Ureter (tissue), 1 donor: Measurements from ENCODE around the gene DNAJC7. TPM values are rescaled to one million over a fixed set of nuclear protein-coding genes. Genes with fewer than 3 reads are reported as not detected.

Experiments used
- total RNA-seq: library from RNA; stranded (reverse); gene quantifications from one replicate; pipeline ENCODE4 v1.2.4, GENCODE V29; 2023
- donor health status: DM: yes; HTN: yes; CAD: no.

DNAJC7 gene
- total RNA-seq, 1 donor from 2014 or later: 111 TPM

Other genes with a start within 250 kb of the DNAJC7 start
- 277 TPM for gene JUP, start 230.7 kb downstream of the DNAJC7 start, total RNA-seq
- gene P3H4, start 205.5 kb downstream of the DNAJC7 start, total RNA-seq: 7.8 TPM
- 42.0 TPM for gene FKBP10, start 204.4 kb downstream of the DNAJC7 start, total RNA-seq
- gene NT5C3B, start 181.2 kb downstream of the DNAJC7 start, total RNA-seq: 36.3 TPM
- gene KLHL10, start 179.6 kb downstream of the DNAJC7 start, total RNA-seq: 0.44 TPM
- 15.6 TPM for gene KLHL11, start 152.0 kb downstream of the DNAJC7 start, total RNA-seq
- 94.2 TPM for gene ACLY, start 98.5 kb downstream of the DNAJC7 start, total RNA-seq
- gene ODAD4, start 86.8 kb downstream of the DNAJC7 start, total RNA-seq: 0.75 TPM
- 45.7 TPM for gene CNP, start 50.6 kb downstream of the DNAJC7 start, total RNA-seq
- 20.8 TPM for gene NKIRAS2, start 2.7 kb upstream of the DNAJC7 start, total RNA-seq
- gene C17orf113, start 33.2 kb upstream of the DNAJC7 start, total RNA-seq: 1.9 TPM
- 1.2 TPM for gene ZNF385C, start 81.0 kb upstream of the DNAJC7 start, total RNA-seq
- gene DHX58, start 95.3 kb upstream of the DNAJC7 start, total RNA-seq: 31.3 TPM
- gene KAT2A, start 103.9 kb upstream of the DNAJC7 start, total RNA-seq: 62.8 TPM
- not detected for gene HSPB9, start 105.4 kb upstream of the DNAJC7 start, total RNA-seq
- 120 TPM for gene RAB5C, start 137.6 kb upstream of the DNAJC7 start, total RNA-seq
- gene KCNH4, start 163.7 kb upstream of the DNAJC7 start, total RNA-seq: 0.99 TPM
- gene HCRT, start 168.0 kb upstream of the DNAJC7 start, total RNA-seq: not detected
- gene GHDC, start 177.1 kb upstream of the DNAJC7 start, total RNA-seq: 26.2 TPM